ENCODE data around the gene KIT.

Gene KIT

DNA sequence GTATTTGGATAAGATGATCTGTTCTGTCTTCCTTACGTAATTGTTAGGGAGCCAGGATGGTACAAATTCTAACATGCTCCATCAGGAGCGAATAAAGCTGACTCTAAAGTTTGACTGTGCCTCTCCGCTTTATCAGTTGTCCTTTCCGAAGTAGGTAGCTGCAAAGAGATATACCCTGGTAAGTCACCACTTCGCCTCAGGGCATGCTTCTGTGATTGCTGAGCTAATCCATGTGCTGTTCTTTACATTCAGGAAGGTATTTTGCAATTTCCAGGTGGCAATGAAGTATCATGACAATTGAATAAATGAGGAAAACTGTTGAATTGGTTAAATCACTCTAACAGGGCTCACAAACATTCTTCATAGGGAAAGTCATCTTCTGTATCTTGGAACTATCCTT lies 38.9 kb downstream of the KIT start:
- Histone ChIP-seq H3F3A (ENCODE audit: insufficient read depth) (no peaks in the 10 kb centered on the region), H3K9ac (ENCODE audit: low read length) (no peak overlapping the region), H3K79me2 (ENCODE audit: insufficient read depth, low read length) (no peaks in the 10 kb centered on the region), H3K36me3 (ENCODE audit: low read length) (no peaks in the 10 kb centered on the region), H3K27ac (ENCODE audit: low read depth, low read length) (no peak overlapping the region), H4K20me1 (ENCODE audit: low read depth, low read length) (no peaks in the 10 kb centered on the region), H3K4me2 (ENCODE audit: low read depth, low read length, poor library complexity, severe bottlenecking) (no peak overlapping the region), H3K4me3 (ENCODE audit: insufficient read depth, low read length, poor library complexity, severe bottlenecking) (no peak overlapping the region), H3K9me2 (replicated peaks; ENCODE audit: insufficient read depth, low read length) (no peaks in the 10 kb centered on the region), H3K27me3 (ENCODE audit: low read length) (no peaks in the 10 kb centered on the region), H2AFZ (ENCODE audit: low read depth, low read length, severe bottlenecking) (no peak overlapping the region), H3K9me3 (ENCODE audit: insufficient read depth, low read length) (no peaks in the 10 kb centered on the region)
- TF ChIP-seq EZH2phosphoT487 (conservative IDR thresholded peaks at IDR 0.05; ENCODE audit: low read length), result no peak
- no peak for TF ChIP-seq CTCF (IDR thresholded peaks at IDR 0.05; ENCODE audit: insufficient read depth, low read length, poor library complexity, severe bottlenecking)

DNA sequence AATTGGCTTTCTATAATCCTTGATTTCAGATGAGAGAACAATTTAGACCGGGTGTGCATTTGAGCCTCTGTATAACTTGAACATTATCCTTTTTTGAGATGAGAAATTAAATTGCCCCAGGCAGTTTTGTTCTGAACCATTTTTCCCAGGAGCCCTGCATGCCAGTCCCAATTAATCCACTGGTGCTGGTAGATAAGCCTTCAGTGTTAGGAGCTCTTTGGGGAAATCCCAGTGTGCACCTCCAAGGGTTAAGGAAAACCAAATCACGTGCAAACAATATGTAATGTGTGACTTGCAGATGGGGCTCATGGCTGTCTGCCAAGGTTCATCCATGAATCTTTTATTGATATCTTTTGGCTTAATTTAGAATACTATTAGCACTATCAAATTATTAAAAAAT lies 43.2 kb downstream of the KIT start:
- Histone ChIP-seq H3K36me3 (ENCODE audit: low read length) (no peaks in the 10 kb centered on the region), H3F3A (ENCODE audit: insufficient read depth) (no peaks in the 10 kb centered on the region), H3K9me3 (ENCODE audit: insufficient read depth, low read length) (no peaks in the 10 kb centered on the region), H3K79me2 (ENCODE audit: insufficient read depth, low read length) (no peaks in the 10 kb centered on the region), H2AFZ (ENCODE audit: low read depth, low read length, severe bottlenecking) (no peak overlapping the region), H4K20me1 (ENCODE audit: low read depth, low read length) (no peaks in the 10 kb centered on the region), H3K27me3 (ENCODE audit: low read length) (no peaks in the 10 kb centered on the region), H3K9ac (ENCODE audit: low read length) (no peak overlapping the region), H3K27ac (ENCODE audit: low read depth, low read length) (no peak overlapping the region), H3K9me2 (replicated peaks; ENCODE audit: insufficient read depth, low read length) (no peaks in the 10 kb centered on the region), H3K4me2 (ENCODE audit: low read depth, low read length, poor library complexity, severe bottlenecking) (no peak overlapping the region), H3K4me3 (ENCODE audit: insufficient read depth, low read length, poor library complexity, severe bottlenecking) (no peak overlapping the region)
- TF ChIP-seq CTCF (IDR thresholded peaks at IDR 0.05; ENCODE audit: insufficient read depth, low read length, poor library complexity, severe bottlenecking), result no peak
- TF ChIP-seq EZH2phosphoT487 (conservative IDR thresholded peaks at IDR 0.05; ENCODE audit: low read length), result no peak

DNA sequence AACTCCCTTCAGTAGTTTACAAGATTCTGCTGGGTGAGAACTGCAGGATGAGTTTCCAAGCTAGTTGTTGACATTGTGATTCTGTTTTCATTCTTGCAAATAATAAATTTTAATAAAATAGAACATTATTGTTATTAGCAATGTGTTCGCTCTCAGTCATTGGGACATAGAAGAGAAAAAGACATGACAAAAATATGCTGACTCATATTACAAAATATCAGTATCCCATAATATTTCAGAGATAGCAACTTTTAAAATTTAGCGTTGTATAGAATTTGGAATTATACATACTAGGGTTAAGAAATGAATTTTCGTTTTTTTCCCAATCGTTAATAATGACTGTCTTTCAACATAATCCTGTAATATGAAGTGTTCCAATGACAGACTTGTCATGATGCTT lies 45.4 kb downstream of the KIT start:
- H3K9ac ChIP-seq (ENCODE audit: low read length), result no peak overlapping the region
- H3K27ac ChIP-seq (ENCODE audit: low read depth, low read length), result no peak overlapping the region
- no peak overlapping the region for H3K4me3 ChIP-seq (ENCODE audit: insufficient read depth, low read length, poor library complexity, severe bottlenecking)
- H3F3A ChIP-seq (ENCODE audit: insufficient read depth), result no peaks in the 10 kb centered on the region
- no peaks in the 10 kb centered on the region for H3K9me3 ChIP-seq (ENCODE audit: insufficient read depth, low read length)
- H3K79me2 ChIP-seq (ENCODE audit: insufficient read depth, low read length), result no peaks in the 10 kb centered on the region
- no peaks in the 10 kb centered on the region for H3K36me3 ChIP-seq (ENCODE audit: low read length)
- H3K4me2 ChIP-seq (ENCODE audit: low read depth, low read length, poor library complexity, severe bottlenecking), result no peak overlapping the region
- H3K27me3 ChIP-seq (ENCODE audit: low read length), result no peaks in the 10 kb centered on the region
- H4K20me1 ChIP-seq (ENCODE audit: low read depth, low read length), result no peaks in the 10 kb centered on the region
- no peaks in the 10 kb centered on the region for H3K9me2 ChIP-seq (replicated peaks; ENCODE audit: insufficient read depth, low read length)
- TF ChIP-seq CTCF (IDR thresholded peaks at IDR 0.05; ENCODE audit: insufficient read depth, low read length, poor library complexity, severe bottlenecking), result no peak
- no peak for TF ChIP-seq EZH2phosphoT487 (conservative IDR thresholded peaks at IDR 0.05; ENCODE audit: low read length)
- H2AFZ ChIP-seq (ENCODE audit: low read depth, low read length, severe bottlenecking), result no peak overlapping the region

DNA sequence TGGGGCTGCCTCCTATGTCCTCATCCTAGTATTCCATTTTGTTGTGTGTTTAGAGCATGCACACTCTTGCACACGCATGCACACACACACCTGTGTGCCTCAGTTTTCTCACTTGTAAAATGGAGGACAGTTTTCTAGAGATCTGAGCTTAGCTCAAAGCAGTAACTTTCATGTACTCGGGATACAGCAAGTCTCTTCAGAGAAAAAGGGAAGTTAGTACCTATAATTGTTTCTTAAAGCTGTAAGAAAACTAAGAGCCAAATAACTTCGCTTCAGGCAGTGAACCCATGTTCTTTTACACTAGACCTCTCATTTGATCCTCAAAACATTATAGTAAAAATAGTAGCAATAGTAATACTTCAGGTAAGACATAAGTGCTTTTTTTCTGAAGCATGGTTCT lies 49.6 kb downstream of the KIT start:
- Histone ChIP-seq H3K9ac (ENCODE audit: low read length) (no peak overlapping the region), H3K9me2 (replicated peaks; ENCODE audit: insufficient read depth, low read length) (no peaks in the 10 kb centered on the region), H3K36me3 (ENCODE audit: low read length) (no peaks in the 10 kb centered on the region), H3K27ac (ENCODE audit: low read depth, low read length) (no peak overlapping the region), H3K4me3 (ENCODE audit: insufficient read depth, low read length, poor library complexity, severe bottlenecking) (no peak overlapping the region), H3K9me3 (ENCODE audit: insufficient read depth, low read length) (no peaks in the 10 kb centered on the region), H4K20me1 (ENCODE audit: low read depth, low read length) (no peaks in the 10 kb centered on the region), H3K79me2 (ENCODE audit: insufficient read depth, low read length) (no peaks in the 10 kb centered on the region), H2AFZ (ENCODE audit: low read depth, low read length, severe bottlenecking) (no peak overlapping the region), H3F3A (ENCODE audit: insufficient read depth) (no peaks in the 10 kb centered on the region), H3K4me2 (ENCODE audit: low read depth, low read length, poor library complexity, severe bottlenecking) (no peak overlapping the region), H3K27me3 (ENCODE audit: low read length) (no peaks in the 10 kb centered on the region)
- TF ChIP-seq CTCF (IDR thresholded peaks at IDR 0.05; ENCODE audit: insufficient read depth, low read length, poor library complexity, severe bottlenecking) (no peak), EZH2phosphoT487 (conservative IDR thresholded peaks at IDR 0.05; ENCODE audit: low read length) (no peak)

Data from SU-DHL-6 (cell line).